Measurements from ENCODE around the gene RAMP3. TPM values are rescaled to one million over a fixed set of nuclear protein-coding genes. Genes with fewer than 3 reads are reported as not detected.

The RAMP3 gene
- total RNA-seq, 1 experiment from 2014 or later: 0.13 TPM

GRCh38 chr7:45114926-45115325 is 42.7 kb upstream of the RAMP3 start:
- H3K4me3 ChIP-seq (ENCODE audit: low read depth in 2 of 2, low read length in 2 of 2): no peak overlapping the region
- ChIA-PET CTCF (interaction anchor here (0.6 to 1.0 kb wide), 3 partner anchors 11 to 115 kb away, joined by 3 to 5 read pairs (median 4); no protein-coding TSS in a partner anchor), POLR2A (interaction anchor here (0.7 kb wide), 1 partner anchor 213 kb away, joined by 5 read pairs; no protein-coding TSS in a partner anchor)
- no TSS peak for BruUV-seq (replicated peaks)
- H3K36me3 ChIP-seq (ENCODE audit: control insufficient read depth, insufficient read depth, low read length): no peaks in the 10 kb centered on the region
- intact Hi-C loops (cut with micrococcal nuclease; ENCODE audit: unreplicated experiment): no loop called here
- H3K4me1 ChIP-seq (ENCODE audit: control insufficient read depth, insufficient read depth, low read length): 0 out of 2 replicates have a peak, but pooled peaks cover 7% of the 10 kb centered on the region
- H3K9me3 ChIP-seq (ENCODE audit: control insufficient read depth, insufficient read depth, low read depth, low read length): no peaks in the 10 kb centered on the region
- no peak for TF ChIP-seq REST (IDR thresholded peaks at IDR 0.05; ENCODE audit: insufficient read depth in 1 of 2, low read depth in 2 of 2, low read length in 1 of 2)
- TF ChIP-seq CTCF (IDR thresholded peaks at IDR 0.05): no peak
- no peak for TF ChIP-seq SIN3A (IDR thresholded peaks at IDR 0.05; ENCODE audit: borderline replicate concordance, insufficient read depth, low read depth, low read length)
- no peak for TF ChIP-seq POLR2AphosphoS5 (IDR thresholded peaks at IDR 0.05; ENCODE audit: low read depth, low read length)
- TF ChIP-seq TCF7L2 (IDR thresholded peaks at IDR 0.05; ENCODE audit: low read depth, low read length): no peak
- DNase-seq (ENCODE audit: low read depth, low spot score): no peak
- no peak for ATAC-seq
- no peak overlapping the region for H3K27ac ChIP-seq (ENCODE audit: low read length)
- in situ Hi-C loops (cut with HindIII; ENCODE audit: low pct_unique_long_range_greater_than_20kb, low sequenced_read_pairs): no loop called here
- peaks cover 3% of the 10 kb centered on the region; the same call in 1 of the 2 replicates for H3K27me3 ChIP-seq (ENCODE audit: control insufficient read depth, insufficient read depth, low read length)

- H3K4me1 ChIP-seq (ENCODE audit: control insufficient read depth, insufficient read depth, low read length): 0 out of 2 replicates have a peak, but pooled peaks cover 4% of the 10 kb centered on the region
- intact Hi-C loops (cut with micrococcal nuclease; ENCODE audit: unreplicated experiment): no loop called here
- no peaks in the 10 kb centered on the region for H3K9me3 ChIP-seq (ENCODE audit: control insufficient read depth, insufficient read depth, low read depth, low read length)
- no peak overlapping the region for H3K27ac ChIP-seq (ENCODE audit: low read length)
- BruUV-seq (replicated peaks): no TSS peak
- no peak overlapping the region for H3K4me3 ChIP-seq (ENCODE audit: low read depth in 2 of 2, low read length in 2 of 2)
- ATAC-seq (no peak), DNase-seq (ENCODE audit: low read depth, low spot score) (no peak)
- peaks cover 3% of the 10 kb centered on the region; the same call in 1 of the 2 replicates for H3K27me3 ChIP-seq (ENCODE audit: control insufficient read depth, insufficient read depth, low read length)
- in situ Hi-C loops (cut with HindIII; ENCODE audit: low pct_unique_long_range_greater_than_20kb, low sequenced_read_pairs): no loop called here
- POLR2A ChIA-PET: interaction anchor here (0.6 to 0.7 kb wide), 2 partner anchors 423 to 652 kb away, joined by 3 to 10 read pairs; no protein-coding TSS in a partner anchor
- CTCF ChIA-PET: no interaction called here
- TF ChIP-seq SIN3A (IDR thresholded peaks at IDR 0.05; ENCODE audit: borderline replicate concordance, insufficient read depth, low read depth, low read length): no peak
- no peak for TF ChIP-seq POLR2AphosphoS5 (IDR thresholded peaks at IDR 0.05; ENCODE audit: low read depth, low read length)
- no peak for TF ChIP-seq REST (IDR thresholded peaks at IDR 0.05; ENCODE audit: insufficient read depth in 1 of 2, low read depth in 2 of 2, low read length in 1 of 2)
- TF ChIP-seq CTCF (IDR thresholded peaks at IDR 0.05): no peak
- no peak for TF ChIP-seq TCF7L2 (IDR thresholded peaks at IDR 0.05; ENCODE audit: low read depth, low read length)
- H3K36me3 ChIP-seq (ENCODE audit: control insufficient read depth, insufficient read depth, low read length): no peaks in the 10 kb centered on the region
Measured at GRCh38 chr7:45116048-45116447, 41.5 kb upstream of the RAMP3 start.

Measured in Panc1 (cell line).